PC-9 (cell line): ENCODE results near the gene EPHA2.

Source experiments
- CTCF ChIP-seq: fragments of 200-600 bp; sonication (generic); conservative IDR thresholded peaks from 2 replicates; pipeline ENCODE4 v1.6.1; 2017; ENCODE audit warnings: mixed run types, antibody characterized with exemption, mild to moderate bottlenecking, moderate library complexity
- EZH2 ChIP-seq: fragments of 200-600 bp; sonication (generic); IDR thresholded peaks from 2 replicates; pipeline ENCODE4 v1.8.0; 2017; ENCODE audit warnings: antibody characterized with exemption, low read depth

- TF ChIP-seq CTCF (no peak), EZH2 (no peak)
Observed at GRCh38 chr1:16090076-16090826, 65.6 kb downstream of the EPHA2 start.
